GM12891 (cell line): ENCODE measurements around the gene BCAR3.

Experiments used
- POLR2A ChIP-seq: IDR thresholded peaks from 2 replicates; pipeline ENCODE4 v1.6.1; 2011; ENCODE audit warnings: low read depth, low read length, control low read depth
- POLR2AphosphoS5 ChIP-seq: IDR thresholded peaks from 2 replicates; pipeline ENCODE4 v1.6.1; 2011; ENCODE audit warnings: low read depth, low read length, control low read depth
- SPI1 ChIP-seq: IDR thresholded peaks from 2 replicates; pipeline ENCODE4 v1.6.1; 2011; ENCODE audit warnings: low read depth, low read length, control low read depth

DNA sequence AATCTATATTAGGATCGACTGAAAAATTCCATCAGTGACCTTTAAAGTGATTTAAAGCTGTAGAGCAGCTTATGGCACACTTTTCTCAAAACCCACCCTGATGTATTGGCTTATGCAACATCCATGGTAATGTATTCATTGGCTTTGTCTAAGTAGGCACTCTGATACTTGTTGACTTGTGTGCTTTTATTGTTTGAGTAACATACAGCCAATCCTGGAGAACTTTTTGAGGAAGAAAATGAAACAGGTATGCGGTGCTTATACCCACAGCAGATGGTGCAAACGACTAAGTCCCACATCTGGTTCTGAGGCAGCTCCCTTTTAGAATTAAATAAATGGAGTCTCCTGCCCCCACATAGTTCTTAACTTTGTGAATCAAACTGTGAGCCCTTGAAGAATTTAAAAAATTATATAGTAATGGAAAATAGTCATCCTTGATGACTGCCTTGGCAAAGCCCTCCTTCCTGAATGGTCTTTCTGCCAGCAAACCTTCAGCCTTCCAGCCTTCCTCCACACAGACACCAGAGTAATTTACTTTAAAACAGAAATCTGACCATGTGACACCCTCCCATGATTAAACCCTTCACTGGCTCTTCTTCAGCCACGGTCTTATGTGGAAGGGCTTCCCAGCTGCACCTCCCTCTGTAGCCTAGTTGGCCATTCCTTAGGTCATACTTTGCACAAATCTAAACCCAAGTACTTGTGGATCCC lies 116.0 kb downstream of the BCAR3 start:
- no peak for TF ChIP-seq POLR2A
- no peak for TF ChIP-seq SPI1
- TF ChIP-seq POLR2AphosphoS5, result no peak
